GM23338 (cell line): Measurements from ENCODE around the gene HMGN3. TPM values are rescaled to one million over a fixed set of nuclear protein-coding genes. Genes with fewer than 3 reads are reported as not detected.

Experiments used
- ATAC-seq: fragments of 200-7000 bp; cut with Tn5 transposase; 3 replicates; pipeline ENCODE4 v1.9.1; 2020
- DNase-seq: peaks from one replicate; pipeline ENCODE4 v3.0.0-alpha.2; 2015; ENCODE audit warnings: low spot score
- H2AFZ ChIP-seq: fragments of 200-600 bp; sonication (generic); 2 replicates; pipeline ENCODE4 v1.8.0; 2016; ENCODE audit warnings: antibody characterized with exemption, mild to moderate bottlenecking, moderate library complexity
- H3F3A ChIP-seq: fragments of 200-600 bp; sonication (generic); replicated peaks from 2 replicates; pipeline ENCODE4 v1.8.0; 2017; ENCODE audit warnings: antibody characterized with exemption, mixed run types, low read depth
- H3K27ac ChIP-seq: fragments of 200-600 bp; sonication (generic); 2 replicates; pipeline ENCODE4 v1.6.1; 2016; ENCODE audit warnings: low read depth
- H3K27me3 ChIP-seq: fragments of 200-600 bp; sonication (generic); 2 replicates; pipeline ENCODE4 v1.8.0; 2016; ENCODE audit warnings: mild to moderate bottlenecking, mixed run types, moderate library complexity; ENCODE audit not compliant: insufficient read depth
- H3K36me3 ChIP-seq: fragments of 200-600 bp; sonication (generic); 2 replicates; pipeline ENCODE4 v1.8.0; 2016; ENCODE audit warnings: mild to moderate bottlenecking; ENCODE audit not compliant: insufficient read depth
- H3K4me1 ChIP-seq: fragments of 200-600 bp; sonication (generic); 2 replicates; pipeline ENCODE4 v1.8.0; 2016; ENCODE audit warnings: mild to moderate bottlenecking, moderate library complexity; ENCODE audit not compliant: insufficient read depth
- H3K4me2 ChIP-seq: fragments of 200-600 bp; sonication (generic); 2 replicates; pipeline ENCODE4 v1.7.1; 2017; ENCODE audit warnings: mixed run types
- H3K4me3 ChIP-seq: fragments of 200-600 bp; sonication (generic); 2 replicates; pipeline ENCODE4 v1.6.1; 2016; ENCODE audit warnings: mixed run types
- H3K79me2 ChIP-seq: fragments of 200-600 bp; sonication (generic); replicated peaks from 2 replicates; pipeline ENCODE4 v1.8.0; 2017; ENCODE audit warnings: mild to moderate bottlenecking; ENCODE audit not compliant: insufficient read depth
- H3K9me2 ChIP-seq: fragments of 200-600 bp; sonication (generic); 2 replicates; pipeline ENCODE4 v1.8.0; 2017; ENCODE audit not compliant: insufficient read depth
- H4K20me1 ChIP-seq: fragments of 200-600 bp; sonication (generic); replicated peaks from 2 replicates; pipeline ENCODE4 v1.8.0; 2017; ENCODE audit warnings: mild to moderate bottlenecking; ENCODE audit not compliant: insufficient read depth
- H3K27ac Mint-ChIP-seq: 2 replicates; pipeline ENCODE4 v1.8.0; 2020; ENCODE audit warnings: inconsistent platforms, mild to moderate bottlenecking, moderate library complexity, mixed read lengths
- H3K27me3 Mint-ChIP-seq: 3 replicates; pipeline ENCODE4 v1.8.0; 2022; ENCODE audit warnings: low read depth, mild to moderate bottlenecking, moderate library complexity, mixed read lengths, inconsistent platforms; ENCODE audit not compliant: insufficient read depth, poor library complexity
- H3K36me3 Mint-ChIP-seq: 3 replicates; pipeline ENCODE4 v1.8.0; 2021; ENCODE audit warnings: low read depth, mild to moderate bottlenecking, inconsistent platforms, moderate library complexity, mixed read lengths
- H3K4me1 Mint-ChIP-seq: 3 replicates; pipeline ENCODE4 v1.8.0; 2020; ENCODE audit warnings: mild to moderate bottlenecking, inconsistent platforms, mixed read lengths
- H3K4me3 Mint-ChIP-seq: 3 replicates; pipeline ENCODE4 v1.8.0; 2021; ENCODE audit warnings: moderate library complexity, mild to moderate bottlenecking, inconsistent platforms, mixed read lengths
- H3K9me3 Mint-ChIP-seq: 3 replicates; pipeline ENCODE4 v1.8.0; 2020; ENCODE audit warnings: moderate library complexity, mild to moderate bottlenecking, inconsistent platforms, mixed read lengths
- CREB1 ChIP-seq: fragments of 250-450 bp; sonication (Bioruptor Pico); IDR thresholded peaks from 2 replicates; pipeline ENCODE4 v1.5.0; 2020; ENCODE audit warnings: low read depth, mild to moderate bottlenecking, moderate library complexity
- ETS1 ChIP-seq: IDR thresholded peaks from 2 replicates; pipeline ENCODE4 v1.6.1; 2016; ENCODE audit warnings: antibody characterized with exemption
- NANOG ChIP-seq: IDR thresholded peaks from 2 replicates; pipeline ENCODE4 v1.6.1; 2016; ENCODE audit warnings: antibody characterized with exemption, borderline replicate concordance
- POLR2AphosphoS5 ChIP-seq: IDR thresholded peaks from 2 replicates; pipeline ENCODE4 v1.6.1; 2016; ENCODE audit warnings: antibody characterized with exemption, low read depth
- ZNF114 ChIP-seq: fragments of 250-450 bp; sonication (Bioruptor Pico); IDR thresholded peaks from 2 replicates; pipeline ENCODE4 v1.5.0; 2020; ENCODE audit warnings: mild to moderate bottlenecking, moderate library complexity
- ZNF331 ChIP-seq: fragments of 250-450 bp; sonication (Bioruptor Pico); IDR thresholded peaks from 2 replicates; pipeline ENCODE4 v1.5.0; 2020; ENCODE audit warnings: low read depth, mild to moderate bottlenecking, moderate library complexity
- ZNF462 ChIP-seq: fragments of 250-450 bp; sonication (Bioruptor Pico); IDR thresholded peaks from 2 replicates; pipeline ENCODE4 v1.5.0; 2020; ENCODE audit warnings: mild to moderate bottlenecking, moderate library complexity
- polyA plus RNA-seq: library from polyadenylated mRNA; unstranded; fragments of >200 nt; fragmentation: Nextera tagmentation; extraction: Ambion mirVana; gene quantifications from 2 replicates; pipeline ENCODE4 v1.2.1, GENCODE V29; 2016
- total RNA-seq: library from RNA; depleted of rRNA; stranded (reverse); fragments of >200 nt; shearing (Covaris generic); gene quantifications from 2 replicates; pipeline ENCODE4 v1.2.3, GENCODE V29; 2014

Gene HMGN3
- total and polyA plus RNA-seq, 2 experiments from 2014 or later: 166 to 956 TPM

- peaks cover 2% of the 10 kb centered on the region for H3K27me3 Mint-ChIP-seq
- peaks cover 55% of the 10 kb centered on the region for H3K36me3 Mint-ChIP-seq
- H3K79me2 ChIP-seq: no peaks in the 10 kb centered on the region
- peak overlapping the region; percentile 36; the same call in 1 of the 2 replicates for H3K27ac ChIP-seq
- H3K4me3 Mint-ChIP-seq: no peak overlapping the region
- peaks cover 7% of the 10 kb centered on the region; the same call in 1 of the 2 replicates for H3K4me1 ChIP-seq
- H3K36me3 ChIP-seq: peaks cover 8% of the 10 kb centered on the region; the same call in 1 of the 2 replicates
- H3K4me3 ChIP-seq: no peak overlapping the region
- peaks cover 24% of the 10 kb centered on the region for H3K4me1 Mint-ChIP-seq
- no peaks in the 10 kb centered on the region for H3K27me3 ChIP-seq
- DNase-seq (no peak), ATAC-seq (no peak)
- no peak overlapping the region for H2AFZ ChIP-seq
- no peak overlapping the region for H3K4me2 ChIP-seq
- no peaks in the 10 kb centered on the region for H3F3A ChIP-seq
- no peaks in the 10 kb centered on the region; the same call in none of the 2 replicates for H4K20me1 ChIP-seq
- H3K27ac Mint-ChIP-seq: no peak overlapping the region
- no peaks in the 10 kb centered on the region for H3K9me3 Mint-ChIP-seq
- no peak for TF ChIP-seq CREB1 (CRISPR knock-in tag)
- no peak for TF ChIP-seq ZNF462 (CRISPR knock-in tag)
- TF ChIP-seq ETS1: no peak
- no peak for TF ChIP-seq NANOG
- no peaks in the 10 kb centered on the region for H3K9me2 ChIP-seq
Measured at GRCh38 chr6:79202556-79202955, 31.9 kb downstream of the HMGN3 start.

GRCh38 chr6:79201983-79202382, 32.5 kb downstream of the HMGN3 start:
- Histone ChIP-seq H3K36me3 (peaks cover 8% of the 10 kb centered on the region; the same call in 1 of the 2 replicates), H3K4me2 (no peak overlapping the region), H2AFZ (no peak overlapping the region), H3K27ac (no peak overlapping the region), H3K79me2 (no peaks in the 10 kb centered on the region), H3K9me2 (no peaks in the 10 kb centered on the region), H4K20me1 (no peaks in the 10 kb centered on the region; the same call in none of the 2 replicates), H3K27me3 (no peaks in the 10 kb centered on the region), H3K4me1 (peaks cover 7% of the 10 kb centered on the region; the same call in 1 of the 2 replicates), H3K4me3 (no peak overlapping the region), H3F3A (no peaks in the 10 kb centered on the region)
- peaks cover 50% of the 10 kb centered on the region for H3K36me3 Mint-ChIP-seq
- DNase-seq (no peak), ATAC-seq (no peak)
- peaks cover 2% of the 10 kb centered on the region for H3K27me3 Mint-ChIP-seq
- H3K27ac Mint-ChIP-seq: 0 out of 2 replicates have a peak overlapping the region, but pooled peaks have one; percentile 2
- peaks cover 19% of the 10 kb centered on the region for H3K4me1 Mint-ChIP-seq
- no peak overlapping the region for H3K4me3 Mint-ChIP-seq
- no peaks in the 10 kb centered on the region for H3K9me3 Mint-ChIP-seq
- TF ChIP-seq ZNF331 (no peak), ZNF114 (CRISPR knock-in tag) (no peak), POLR2AphosphoS5 (no peak), ETS1 (no peak)
